GM12865 (cell line): ENCODE data around the gene KANSL1.
"Not testable (repeated sequence)": the region's sequence is repeated elsewhere in the genome, so short reads cannot be mapped to it uniquely, and the experiment has no call there.

ENCODE experiments used
- DNase-seq: peaks from one replicate; pipeline ENCODE4 v3.0.0; 2010; ENCODE audit warnings: low read depth
- H3K4me3 ChIP-seq: 2 replicates; pipeline ENCODE4 v1.5.1; 2011; ENCODE audit warnings: mild to moderate bottlenecking, low read depth, low read length, control low read depth
- CTCF ChIP-seq: IDR thresholded peaks from 2 replicates; pipeline ENCODE4 v1.5.1; 2011; ENCODE audit warnings: low read length, control low read depth, low read depth, inconsistent platforms; ENCODE audit not compliant: insufficient read depth; ENCODE audit errors: missing control alignments

Gene KANSL1

GRCh38 chr17:46191322-46192188 is 1.7 kb downstream of the KANSL1 start:
- H3K4me3 ChIP-seq, result peak overlapping the region; percentile 83
- no peak for TF ChIP-seq CTCF
- peak; percentile 51 for DNase-seq

- no peak for TF ChIP-seq CTCF
- peak overlapping the region; percentile 83 for H3K4me3 ChIP-seq
- DNase-seq, result no peak
These were observed 2.5 kb downstream of the KANSL1 start for GRCh38 chr17:46190763-46191162.

GRCh38 chr17:46186827-46187235 is 6.4 kb downstream of the KANSL1 start:
- peak; percentile 75 for DNase-seq
- not testable (repeated sequence) for H3K4me3 ChIP-seq
- peak; percentile 50 for TF ChIP-seq CTCF

- H3K4me3 ChIP-seq, result no peak overlapping the region
These were observed 8.5 kb downstream of the KANSL1 start for GRCh38 chr17:46184696-46185095.

GRCh38 chr17:46183383-46183782 is 9.8 kb downstream of the KANSL1 start:
- DNase-seq, H3K4me3 ChIP-seq: not testable (repeated sequence)

More at GRCh38 chr17:46184696-46185095, 8.5 kb downstream of the KANSL1 start:
- no peak for TF ChIP-seq CTCF
- DNase-seq, result no peak

GRCh38 chr17:46182961-46183360 is 10.3 kb downstream of the KANSL1 start:
- DNase-seq, result peak; percentile 24
- H3K4me3 ChIP-seq, result no peak overlapping the region
- no peak for TF ChIP-seq CTCF

GRCh38 chr17:46181940-46182339 is 11.3 kb downstream of the KANSL1 start:
- no peak for DNase-seq
- no peak overlapping the region for H3K4me3 ChIP-seq
- no peak for TF ChIP-seq CTCF

GRCh38 chr17:46181316-46181715 is 11.9 kb downstream of the KANSL1 start:
- H3K4me3 ChIP-seq, DNase-seq: not testable (repeated sequence)
